Medulla oblongata (tissue), 1 donor: ENCODE data around the gene LACTB.

Experiments used
- DNase-seq: peaks from one replicate; pipeline ENCODE4 v3.0.0-alpha.2; 2015; ENCODE audit errors: extremely low spot score

The LACTB gene

GRCh38 chr15:63124506-63124905 is 2.8 kb downstream of the LACTB start:
- no peak for DNase-seq

- no peak for DNase-seq
Observed at GRCh38 chr15:63126726-63127125, 5.1 kb downstream of the LACTB start.

GRCh38 chr15:63133786-63134185 is 12.1 kb downstream of the LACTB start:
- DNase-seq: no peak

- DNase-seq: no peak
Observed at GRCh38 chr15:63134245-63134985, 12.8 kb downstream of the LACTB start.

GRCh38 chr15:63135281-63135680 is 13.6 kb downstream of the LACTB start:
- no peak for DNase-seq

GRCh38 chr15:63135804-63136203 is 14.1 kb downstream of the LACTB start:
- DNase-seq: no peak

- DNase-seq: no peak
Observed at GRCh38 chr15:63136742-63137141, 15.1 kb downstream of the LACTB start.

GRCh38 chr15:63140936-63141335 is 19.3 kb downstream of the LACTB start:
- DNase-seq: no peak

GRCh38 chr15:63145426-63145825 is 23.8 kb downstream of the LACTB start:
- DNase-seq: no peak

- DNase-seq: no peak
Observed at GRCh38 chr15:63146684-63147083, 25.0 kb downstream of the LACTB start.

- DNase-seq: no peak
Observed at GRCh38 chr15:63151665-63152064, 30.0 kb downstream of the LACTB start.

GRCh38 chr15:63155486-63155885 is 33.8 kb downstream of the LACTB start:
- DNase-seq: no peak

- DNase-seq: peak; percentile 48
Observed at GRCh38 chr15:63156086-63156710, 34.5 kb downstream of the LACTB start.

- peak; percentile 67 for DNase-seq
Observed at GRCh38 chr15:63156755-63157117, 35.1 kb downstream of the LACTB start.

- DNase-seq: peak; percentile 93
Observed at GRCh38 chr15:63157118-63157843, 35.6 kb downstream of the LACTB start, which contains the start of gene RPS27L. TSS of gene RPS27L (minus strand) at chr15:63157477. CDS start at chr15:63157405, 72 bp downstream.

GRCh38 chr15:63157891-63158431 is 36.3 kb downstream of the LACTB start:
- DNase-seq: peak; percentile 72

GRCh38 chr15:63160638-63161037 is 39.0 kb downstream of the LACTB start:
- no peak for DNase-seq

- DNase-seq: no peak
Observed at GRCh38 chr15:63163217-63163616, 41.6 kb downstream of the LACTB start.

- DNase-seq: no peak
Observed at GRCh38 chr15:63165166-63165859, 43.7 kb downstream of the LACTB start.

- DNase-seq: no peak
Observed at GRCh38 chr15:63166219-63166618, 44.6 kb downstream of the LACTB start.

- DNase-seq: no peak
Observed at GRCh38 chr15:63169788-63170187, 48.1 kb downstream of the LACTB start.

GRCh38 chr15:63172376-63172775 is 50.7 kb downstream of the LACTB start:
- no peak for DNase-seq
